Colon (tissue), 2 donors: ENCODE results near the gene ACHE.

Experiments
- FAIRE-seq: peaks from 2 replicates; lab custom pipeline; 2012; peaks lifted over from hg19 to GRCh38; lab: Jason Lieb, UNC
- donor health status: control.
- donor health status: control.

The ACHE gene

GRCh38 chr7:100884736-100885439 lies 10.8 kb downstream of the ACHE start:
- no peak for FAIRE-seq

GRCh38 chr7:100882785-100883526 lies 12.7 kb downstream of the ACHE start:
- no peak for FAIRE-seq

- FAIRE-seq, result no peak
Observed at GRCh38 chr7:100882201-100882600, 13.5 kb downstream of the ACHE start.

- FAIRE-seq, result no peak
Observed at GRCh38 chr7:100881136-100881535, 14.6 kb downstream of the ACHE start.

- no peak for FAIRE-seq
Observed at GRCh38 chr7:100880645-100881044, 15.0 kb downstream of the ACHE start.

GRCh38 chr7:100879685-100880261 lies 15.9 kb downstream of the ACHE start:
- no peak for FAIRE-seq

- no peak for FAIRE-seq
Observed at GRCh38 chr7:100878685-100879084, 17.0 kb downstream of the ACHE start.

- FAIRE-seq, result no peak
Observed at GRCh38 chr7:100878013-100878412, 17.7 kb downstream of the ACHE start.

- FAIRE-seq, result no peak
Observed at GRCh38 chr7:100875356-100875751, 20.3 kb downstream of the ACHE start.

- no peak for FAIRE-seq
Observed at GRCh38 chr7:100874577-100875355, 20.9 kb downstream of the ACHE start, which contains the start of gene SRRT. SRRT (plus strand) TSS chr7:100875103; CDS start chr7:100875591, 488 bp downstream.

- FAIRE-seq, result no peak
Observed at GRCh38 chr7:100874300-100874576, 21.4 kb downstream of the ACHE start.

- FAIRE-seq, result no peak
Observed at GRCh38 chr7:100873599-100874299, 21.9 kb downstream of the ACHE start.

GRCh38 chr7:100867776-100868485 lies 27.8 kb downstream of the ACHE start:
- FAIRE-seq, result no peak

- no peak for FAIRE-seq
Observed at GRCh38 chr7:100867040-100867775, 28.5 kb downstream of the ACHE start, which contains the start of gene TRIP6. TRIP6 (plus strand) TSS chr7:100867387; CDS start chr7:100867498, 111 bp downstream.

- no peak for FAIRE-seq
Observed at GRCh38 chr7:100866729-100867039, 29.0 kb downstream of the ACHE start.

GRCh38 chr7:100865938-100866728 lies 29.6 kb downstream of the ACHE start:
- FAIRE-seq, result no peak

GRCh38 chr7:100865372-100865911 lies 30.2 kb downstream of the ACHE start:
- no peak for FAIRE-seq

- FAIRE-seq, result no peak
Observed at GRCh38 chr7:100864263-100864845, 31.3 kb downstream of the ACHE start.

- no peak for FAIRE-seq
Observed at GRCh38 chr7:100863406-100863950, 32.2 kb downstream of the ACHE start.
